Body of pancreas (tissue), 4 donors: ENCODE measurements around the gene GOLT1A.

Experiments used
- POLR2A ChIP-seq, 3 donors: fragments of 450-650 bp; IDR thresholded peaks; one replicate each; pipeline ENCODE4 v1.6.1; 2016; ENCODE audit warnings: antibody characterized with exemption in 3 of 3, mild to moderate bottlenecking in 2 of 3
- TF ChIP-seq, protein P1 (sequence below), 7 experiments: fragments of 450-650 bp in 4 of 7; fragments of 200-600 bp in 3 of 7; sonication (generic) in 3 of 7; IDR thresholded peaks; one replicate each; pipeline ENCODE4 v1.5.1; 2016 to 2019; ENCODE audit warnings: antibody characterized with exemption in 7 of 7

DNA sequence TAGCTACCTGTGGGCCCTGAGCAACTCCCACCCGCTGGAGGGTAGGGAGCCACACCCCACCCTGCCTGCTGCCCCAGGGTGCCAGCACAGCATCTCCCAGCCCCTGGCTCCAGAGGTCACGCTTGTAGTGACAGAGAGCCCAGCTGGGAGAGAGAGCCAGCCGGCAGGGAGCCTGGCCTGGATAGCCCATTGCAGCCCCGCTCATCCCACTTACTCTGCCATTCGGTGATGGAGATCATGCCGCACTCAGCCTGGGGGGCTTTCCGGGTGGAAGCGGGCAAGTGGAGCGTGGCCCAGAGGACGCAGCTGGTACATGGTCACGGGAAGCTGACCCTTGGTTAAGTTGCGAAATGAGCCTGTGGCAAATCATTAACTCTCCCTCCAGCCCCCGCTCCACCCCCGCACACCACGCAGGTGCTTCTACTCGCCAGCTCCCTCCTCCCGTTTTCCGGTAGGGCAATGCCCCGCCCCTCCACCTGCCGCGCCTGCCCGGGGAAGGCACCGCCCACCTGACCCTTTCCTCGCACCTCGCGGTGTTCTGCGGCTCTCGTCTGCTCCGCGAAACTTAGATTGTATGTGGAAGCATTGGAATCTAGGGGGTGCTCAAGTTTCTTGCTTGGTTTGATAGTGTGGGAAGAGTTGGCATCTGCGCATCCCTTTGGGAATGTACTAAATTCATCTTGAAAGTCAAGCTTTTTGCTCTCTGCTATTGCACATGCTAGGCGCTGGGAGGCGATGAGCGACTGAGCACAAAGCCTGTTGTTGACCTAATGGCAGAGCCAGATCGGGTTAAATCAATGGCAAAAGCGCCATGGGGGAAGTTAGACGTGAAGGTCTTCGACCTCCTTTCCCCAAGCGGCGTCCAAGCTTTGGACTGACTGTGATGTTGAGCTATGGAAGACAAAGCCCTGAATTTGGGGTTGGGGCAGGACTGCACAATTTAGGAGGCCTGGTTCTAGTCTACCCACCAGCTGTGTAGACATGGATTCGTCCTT, at the start of gene GOLT1A:
- TF ChIP-seq, protein P1, sequence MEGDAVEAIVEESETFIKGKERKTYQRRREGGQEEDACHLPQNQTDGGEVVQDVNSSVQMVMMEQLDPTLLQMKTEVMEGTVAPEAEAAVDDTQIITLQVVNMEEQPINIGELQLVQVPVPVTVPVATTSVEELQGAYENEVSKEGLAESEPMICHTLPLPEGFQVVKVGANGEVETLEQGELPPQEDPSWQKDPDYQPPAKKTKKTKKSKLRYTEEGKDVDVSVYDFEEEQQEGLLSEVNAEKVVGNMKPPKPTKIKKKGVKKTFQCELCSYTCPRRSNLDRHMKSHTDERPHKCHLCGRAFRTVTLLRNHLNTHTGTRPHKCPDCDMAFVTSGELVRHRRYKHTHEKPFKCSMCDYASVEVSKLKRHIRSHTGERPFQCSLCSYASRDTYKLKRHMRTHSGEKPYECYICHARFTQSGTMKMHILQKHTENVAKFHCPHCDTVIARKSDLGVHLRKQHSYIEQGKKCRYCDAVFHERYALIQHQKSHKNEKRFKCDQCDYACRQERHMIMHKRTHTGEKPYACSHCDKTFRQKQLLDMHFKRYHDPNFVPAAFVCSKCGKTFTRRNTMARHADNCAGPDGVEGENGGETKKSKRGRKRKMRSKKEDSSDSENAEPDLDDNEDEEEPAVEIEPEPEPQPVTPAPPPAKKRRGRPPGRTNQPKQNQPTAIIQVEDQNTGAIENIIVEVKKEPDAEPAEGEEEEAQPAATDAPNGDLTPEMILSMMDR (IDR thresholded peaks at IDR 0.05) = peak in 6 of 7 experiments; percentile 27 to 75 (median 54)
- peak in 2 of 3 donors; percentile 59 to 62 for TF ChIP-seq POLR2A (IDR thresholded peaks at IDR 0.05)
